ENCODE measurements around the gene RNF167. TPM values are rescaled to one million over a fixed set of nuclear protein-coding genes. Genes with fewer than 3 reads are reported as not detected.

RNF167 gene
- total RNA-seq, 1 experiment from 2014 or later: 105 TPM

GRCh38 chr17:4937553-4937952 is 2.5 kb upstream of the RNF167 start:
- ChIA-PET CTCF (no interaction called here), RAD21 (ENCODE audit: low non-redundant PET in 1 of 2, low total read pairs in 2 of 2, uncharacterized antibody in 2 of 2, unreplicated experiment in 2 of 2) (no interaction called here), POLR2A (no interaction called here)
- H3K4me2 ChIP-seq (ENCODE audit: low read length): no peak overlapping the region
- no peaks in the 10 kb centered on the region for H3K27me3 ChIP-seq (ENCODE audit: insufficient read depth, low read length)
- H3K9me2 ChIP-seq (ENCODE audit: insufficient read depth): no peaks in the 10 kb centered on the region
- DNase-seq (ENCODE audit: low read depth, low spot score) (no peak), ATAC-seq (no peak)
- H3K79me2 ChIP-seq (ENCODE audit: insufficient read depth, low read length): peaks cover 41% of the 10 kb centered on the region
- no peak overlapping the region for H3K27ac ChIP-seq (ENCODE audit: low read depth, low read length)
- H3K4me3 ChIP-seq (replicated peaks in 1 of 2; ENCODE audit: low read depth in 1 of 2, low read length in 2 of 2): no peak overlapping the region
- no peaks in the 10 kb centered on the region for H4K20me1 ChIP-seq (ENCODE audit: insufficient read depth)
- no peak overlapping the region for H3K9ac ChIP-seq (ENCODE audit: low read length)
- no peak overlapping the region for H2AFZ ChIP-seq (ENCODE audit: low read depth, low read length, poor library complexity, severe bottlenecking)
- peaks cover 0 to 21% of the 10 kb centered on the region in 2 experiments; a peak in 1 of 4 replicates for H3K36me3 ChIP-seq (ENCODE audit: control insufficient read depth in 1 of 2, insufficient read depth in 2 of 2, low read length in 2 of 2)
- H3K4me1 ChIP-seq (ENCODE audit: control insufficient read depth in 1 of 2, insufficient read depth in 2 of 2, low read length in 2 of 2): peaks cover 16 to 37% of the 10 kb centered on the region in 2 experiments
- BruUV-seq (replicated peaks): no TSS peak
- no peaks in the 10 kb centered on the region for H3K9me3 ChIP-seq (ENCODE audit: control insufficient read depth in 1 of 2, insufficient read depth in 1 of 2, low read depth in 1 of 2, low read length in 2 of 2)
- intact Hi-C loops (cut with micrococcal nuclease): no loop called here
- TF ChIP-seq CEBPB (IDR thresholded peaks at IDR 0.05; ENCODE audit: low read depth) (no peak), FOSL1 (IDR thresholded peaks at IDR 0.05; ENCODE audit: low read depth) (no peak), EZH2phosphoT487 (IDR thresholded peaks at IDR 0.05; ENCODE audit: borderline replicate concordance) (no peak)

- Histone ChIP-seq H3K4me3 (replicated peaks in 1 of 2; ENCODE audit: low read depth in 1 of 2, low read length in 2 of 2) (peak overlapping the region; percentile 86 to 93; a peak in 3 of 4 replicates), H2AFZ (ENCODE audit: low read depth, low read length, poor library complexity, severe bottlenecking) (no peak overlapping the region), H3K9me2 (ENCODE audit: insufficient read depth) (no peaks in the 10 kb centered on the region), H4K20me1 (ENCODE audit: insufficient read depth) (no peaks in the 10 kb centered on the region), H3K79me2 (ENCODE audit: insufficient read depth, low read length) (peaks cover 46% of the 10 kb centered on the region), H3K4me2 (ENCODE audit: low read length) (peak overlapping the region; percentile 100), H3K36me3 (ENCODE audit: control insufficient read depth in 1 of 2, insufficient read depth in 2 of 2, low read length in 2 of 2) (peaks cover 0 to 21% of the 10 kb centered on the region in 2 experiments; a peak in 1 of 4 replicates), H3K9me3 (ENCODE audit: control insufficient read depth in 1 of 2, insufficient read depth in 1 of 2, low read depth in 1 of 2, low read length in 2 of 2) (no peaks in the 10 kb centered on the region), H3K4me1 (ENCODE audit: control insufficient read depth in 1 of 2, insufficient read depth in 2 of 2, low read length in 2 of 2) (peaks cover 16 to 38% of the 10 kb centered on the region in 2 experiments), H3K9ac (ENCODE audit: low read length) (peak overlapping the region; percentile 96), H3K27me3 (ENCODE audit: insufficient read depth, low read length) (no peaks in the 10 kb centered on the region), H3K27ac (ENCODE audit: low read depth, low read length) (no peak overlapping the region)
- ChIA-PET RAD21 (ENCODE audit: low non-redundant PET in 1 of 2, low total read pairs in 2 of 2, uncharacterized antibody in 2 of 2, unreplicated experiment in 2 of 2) (no interaction called here), POLR2A (no interaction called here), CTCF (no interaction called here)
- no peak for TF ChIP-seq ATF3 (IDR thresholded peaks at IDR 0.05)
- no peak for TF ChIP-seq POLR2A (IDR thresholded peaks at IDR 0.05; ENCODE audit: borderline replicate concordance, extremely low read depth, insufficient read depth, insufficient read length)
- no peak for TF ChIP-seq CTCF (IDR thresholded peaks at IDR 0.05 in 2 of 3, conservative IDR thresholded peaks at IDR 0.05 in 1 of 3; ENCODE audit: borderline replicate concordance in 1 of 3, insufficient read depth in 1 of 3, low read depth in 2 of 3, low read length in 2 of 3)
- TF ChIP-seq SRF (IDR thresholded peaks at IDR 0.05; ENCODE audit: low read depth): no peak
- TF ChIP-seq ZBTB33 (IDR thresholded peaks at IDR 0.05; ENCODE audit: extremely low read depth, insufficient replicate concordance, low read length): no peak
- TF ChIP-seq ELF1 (IDR thresholded peaks at IDR 0.05; ENCODE audit: borderline replicate concordance, low read depth): no peak
- no peak for TF ChIP-seq EZH2phosphoT487 (IDR thresholded peaks at IDR 0.05; ENCODE audit: borderline replicate concordance)
- TF ChIP-seq EZH2 (IDR thresholded peaks at IDR 0.05): no peak
- no TSS peak for BruUV-seq (replicated peaks)
- intact Hi-C loops (cut with micrococcal nuclease): no loop called here
- ATAC-seq (no peak), DNase-seq (ENCODE audit: low read depth, low spot score) (no peak)
These were observed 2.0 kb upstream of the RNF167 start for GRCh38 chr17:4938069-4938491.
